Mononuclear cell (primary cell): ENCODE data around the gene COA5. TPM values are rescaled to one million over a fixed set of nuclear protein-coding genes. Genes with fewer than 3 reads are reported as not detected.

Experiments
- H3K27me3 ChIP-seq: 2 replicates; pipeline ENCODE4 v1.6.0; 2011; ENCODE audit warnings: low read length, control low read depth; ENCODE audit not compliant: insufficient read depth
- H3K4me1 ChIP-seq: 2 replicates; pipeline ENCODE4 v1.5.1; 2011; ENCODE audit warnings: mild to moderate bottlenecking, low read length, control low read depth; ENCODE audit not compliant: insufficient read depth
- H3K4me3 ChIP-seq: 2 replicates; pipeline ENCODE4 v1.5.1; 2011; ENCODE audit warnings: mild to moderate bottlenecking, low read length, moderate library complexity
- H3K9me3 ChIP-seq: 2 replicates; pipeline ENCODE4 v1.5.1; 2011; ENCODE audit warnings: low read depth, mild to moderate bottlenecking, control low read depth, low read length
- total RNA-seq: library from RNA; depleted of rRNA; stranded (reverse); fragments of >200 nt; gene quantifications from one replicate; pipeline ENCODE4 v1.2.3, GENCODE V29; 2012

Gene COA5
- total RNA-seq, 1 donor, result 18.6 TPM

- Histone ChIP-seq H3K9me3 (no peaks in the 10 kb centered on the region), H3K4me1 (no peaks in the 10 kb centered on the region), H3K27me3 (no peaks in the 10 kb centered on the region), H3K4me3 (no peak overlapping the region)
Measured at GRCh38 chr2:98570356-98570755, 38.0 kb downstream of the COA5 start.

DNA sequence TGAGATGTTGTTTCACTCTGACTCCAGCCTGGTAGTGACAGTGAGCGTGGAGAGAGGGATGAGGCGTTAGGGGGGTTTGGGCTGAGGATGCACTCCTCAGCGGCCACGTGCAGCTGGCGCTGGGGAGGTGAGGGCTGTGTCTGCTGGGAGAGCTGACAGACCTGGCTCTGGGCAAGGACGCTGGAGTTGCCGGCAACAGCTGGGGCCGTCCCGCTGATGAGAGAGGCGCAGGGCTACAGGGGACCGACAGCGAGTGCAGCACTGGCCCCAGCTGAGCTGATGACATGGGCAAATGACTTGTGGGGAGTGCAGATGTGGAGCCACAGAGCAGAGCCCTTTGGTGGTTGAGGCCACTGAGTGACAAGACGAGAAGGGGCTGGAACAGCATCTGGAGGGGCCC is 38.4 kb downstream of the COA5 start:
- no peaks in the 10 kb centered on the region for H3K4me1 ChIP-seq
- no peaks in the 10 kb centered on the region for H3K27me3 ChIP-seq
- no peaks in the 10 kb centered on the region for H3K9me3 ChIP-seq
- no peak overlapping the region for H3K4me3 ChIP-seq

- Histone ChIP-seq H3K4me1 (no peaks in the 10 kb centered on the region), H3K4me3 (no peak overlapping the region), H3K27me3 (no peaks in the 10 kb centered on the region), H3K9me3 (no peaks in the 10 kb centered on the region)
Measured at GRCh38 chr2:98569197-98569793, 39.0 kb downstream of the COA5 start.

- Histone ChIP-seq H3K27me3 (no peaks in the 10 kb centered on the region), H3K4me3 (no peak overlapping the region), H3K9me3 (no peaks in the 10 kb centered on the region), H3K4me1 (no peaks in the 10 kb centered on the region)
Measured at GRCh38 chr2:98568161-98568956, 40.0 kb downstream of the COA5 start.

DNA sequence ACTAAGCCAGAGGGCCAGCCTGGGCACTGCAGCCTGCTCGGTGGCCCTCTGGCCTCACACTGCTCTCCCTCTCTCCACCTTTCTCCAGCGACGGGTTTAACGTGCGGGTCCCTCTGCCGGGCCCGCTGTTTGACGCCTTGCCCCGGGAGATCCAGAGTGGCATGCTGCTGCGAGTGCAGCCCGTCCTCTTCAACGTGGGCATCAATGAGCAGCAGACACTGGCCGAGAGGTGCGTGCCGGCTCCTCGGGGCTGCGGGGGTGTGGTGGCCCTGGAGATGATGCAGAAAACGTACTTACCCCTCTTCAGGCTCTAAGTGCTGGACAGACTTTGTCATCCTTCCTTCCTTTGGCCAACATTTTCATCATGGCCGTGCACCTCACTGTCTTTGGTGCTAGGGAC is 42.4 kb downstream of the COA5 start:
- Histone ChIP-seq H3K27me3 (no peaks in the 10 kb centered on the region), H3K9me3 (no peaks in the 10 kb centered on the region), H3K4me1 (no peaks in the 10 kb centered on the region), H3K4me3 (no peak overlapping the region)

DNA sequence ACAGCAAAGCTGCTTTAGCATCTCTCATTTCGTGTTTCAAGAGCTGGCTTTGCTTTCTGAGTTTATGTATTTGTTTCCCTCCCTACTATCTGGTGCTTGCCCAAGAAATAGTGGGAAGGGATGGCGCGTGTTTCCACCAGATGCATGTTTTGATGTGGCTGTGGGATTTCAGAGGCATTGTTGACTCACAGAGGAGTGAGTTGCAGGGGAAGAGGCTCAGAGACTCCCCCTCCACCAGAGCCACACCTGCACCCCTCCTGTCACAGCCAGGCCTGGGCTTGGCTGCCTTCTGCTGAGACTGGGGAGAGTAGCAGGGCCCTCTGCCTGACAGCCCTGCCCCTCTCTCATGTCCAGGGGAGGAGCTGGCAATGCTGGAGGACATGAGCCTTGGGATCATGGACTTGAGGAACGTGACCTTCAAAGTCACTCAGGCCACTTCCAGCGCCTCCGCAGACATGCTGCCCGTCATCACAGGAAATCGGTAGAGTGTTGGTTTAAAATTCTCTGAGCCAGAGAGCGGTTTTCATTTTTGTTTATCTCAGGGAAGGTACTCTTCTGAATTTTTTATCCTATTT is 42.9 kb downstream of the COA5 start:
- H3K27me3 ChIP-seq, result no peaks in the 10 kb centered on the region
- H3K9me3 ChIP-seq, result no peaks in the 10 kb centered on the region
- H3K4me3 ChIP-seq, result no peak overlapping the region
- H3K4me1 ChIP-seq, result no peaks in the 10 kb centered on the region

DNA sequence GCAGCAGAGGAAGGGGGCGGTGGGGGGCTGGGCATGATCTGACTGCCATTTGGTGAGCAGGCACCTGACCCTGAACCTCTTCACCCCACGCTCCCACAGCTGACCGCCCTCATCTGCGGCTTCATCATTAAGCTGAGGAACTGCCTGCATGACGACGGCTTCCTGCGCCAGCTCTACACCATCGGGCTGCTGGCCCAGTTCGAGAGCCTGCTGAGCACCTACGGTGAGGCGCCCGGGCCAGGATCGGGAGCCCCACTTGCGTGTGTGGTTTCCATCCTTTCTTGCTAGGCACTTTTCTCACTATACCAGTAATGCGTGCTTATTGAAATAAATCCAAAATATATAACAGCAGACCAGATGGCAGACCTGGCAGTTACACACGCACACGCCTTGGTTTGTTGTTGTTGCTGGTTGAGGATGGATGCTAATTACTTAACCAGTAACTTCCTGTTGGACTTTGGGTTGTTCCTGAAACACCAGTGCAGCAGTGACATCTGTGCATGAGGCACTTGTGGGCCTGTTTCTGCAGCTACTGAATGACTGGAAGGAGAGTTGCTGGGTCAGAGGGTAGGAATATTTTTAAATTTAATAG is 43.7 kb downstream of the COA5 start:
- Histone ChIP-seq H3K4me1 (peaks cover 2% of the 10 kb centered on the region), H3K9me3 (no peaks in the 10 kb centered on the region), H3K4me3 (no peak overlapping the region), H3K27me3 (no peaks in the 10 kb centered on the region)

DNA sequence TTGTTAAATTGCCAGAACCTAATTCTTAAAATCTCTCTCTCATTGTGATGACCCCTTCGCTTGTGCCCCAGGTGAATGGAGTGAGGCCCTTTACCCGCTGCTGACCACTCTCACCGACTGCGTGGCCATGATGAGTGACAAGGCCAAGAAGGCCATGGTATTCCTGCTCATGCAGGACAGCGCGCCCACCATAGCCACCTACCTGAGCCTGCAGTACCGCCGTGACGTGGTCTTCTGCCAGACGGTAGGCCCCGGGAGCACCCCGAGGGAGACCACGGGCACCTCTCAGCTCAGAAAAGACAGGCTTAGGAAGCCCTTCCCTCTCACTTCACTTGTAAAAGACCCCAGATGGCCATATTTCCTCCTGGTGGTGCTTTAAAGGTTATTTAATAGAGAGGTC is 44.9 kb downstream of the COA5 start:
- H3K4me3 ChIP-seq, result no peak overlapping the region
- no peaks in the 10 kb centered on the region for H3K9me3 ChIP-seq
- no peaks in the 10 kb centered on the region for H3K27me3 ChIP-seq
- peaks cover 9% of the 10 kb centered on the region for H3K4me1 ChIP-seq

DNA sequence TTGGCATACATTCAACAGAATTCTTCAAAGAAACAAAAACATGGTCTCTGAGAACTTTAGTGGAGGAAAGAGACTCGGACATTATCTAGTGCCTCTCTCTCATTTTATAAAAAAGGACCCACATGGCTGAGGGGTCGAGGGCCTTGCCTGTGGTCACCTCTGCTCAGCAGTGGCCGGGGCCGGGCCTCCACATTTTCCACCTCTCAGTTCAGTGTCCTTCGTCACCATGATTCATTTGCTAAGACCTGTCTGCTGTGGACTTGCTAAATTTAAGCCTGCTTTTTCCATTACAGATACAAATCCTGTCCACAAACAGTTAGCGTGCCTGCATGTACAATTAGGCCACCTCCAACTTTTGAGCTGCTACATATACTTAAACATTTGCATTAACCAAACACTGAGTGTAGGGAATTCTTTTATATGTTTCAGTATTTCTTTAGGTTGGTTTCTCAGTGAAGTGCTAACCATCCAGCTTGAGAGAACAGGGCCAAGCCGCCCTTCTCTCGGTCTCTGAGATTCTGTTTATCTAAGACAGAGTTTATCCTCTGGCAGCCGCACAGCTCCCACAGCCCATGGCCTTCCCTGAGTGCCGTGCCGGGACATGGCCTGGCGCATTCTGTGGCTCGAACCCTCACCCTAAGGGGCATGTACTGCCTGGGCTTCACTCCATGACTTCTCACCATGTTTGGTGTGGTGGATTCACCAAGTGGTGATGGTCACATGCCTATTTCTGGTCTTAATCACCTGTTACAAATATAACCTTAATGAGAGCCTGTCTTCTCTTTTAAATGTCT is 46.2 kb downstream of the COA5 start:
- H3K4me1 ChIP-seq, result peaks cover 9% of the 10 kb centered on the region
- no peak overlapping the region for H3K4me3 ChIP-seq
- H3K9me3 ChIP-seq, result no peaks in the 10 kb centered on the region
- no peaks in the 10 kb centered on the region for H3K27me3 ChIP-seq

DNA sequence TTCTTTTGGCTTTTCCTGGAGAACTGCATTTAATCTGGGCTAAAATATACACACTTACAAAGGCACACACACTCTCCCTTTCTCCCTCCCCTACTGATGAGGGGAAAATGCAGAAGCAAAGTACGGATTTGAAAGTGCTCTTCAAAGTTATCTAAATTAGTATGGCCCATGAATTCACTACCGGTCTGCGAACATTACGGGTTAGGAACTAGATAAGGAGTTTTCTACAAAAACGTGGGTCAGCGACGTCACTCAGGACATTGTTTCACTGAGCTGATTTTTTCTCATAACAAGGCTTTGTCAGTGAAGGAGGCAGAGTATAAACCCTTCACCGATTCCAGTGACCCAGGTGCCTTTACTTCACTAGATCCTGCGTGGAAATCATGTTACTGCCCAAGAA is 47.3 kb downstream of the COA5 start:
- Histone ChIP-seq H3K4me3 (no peak overlapping the region), H3K9me3 (no peaks in the 10 kb centered on the region), H3K27me3 (no peaks in the 10 kb centered on the region), H3K4me1 (peaks cover 16% of the 10 kb centered on the region)

DNA sequence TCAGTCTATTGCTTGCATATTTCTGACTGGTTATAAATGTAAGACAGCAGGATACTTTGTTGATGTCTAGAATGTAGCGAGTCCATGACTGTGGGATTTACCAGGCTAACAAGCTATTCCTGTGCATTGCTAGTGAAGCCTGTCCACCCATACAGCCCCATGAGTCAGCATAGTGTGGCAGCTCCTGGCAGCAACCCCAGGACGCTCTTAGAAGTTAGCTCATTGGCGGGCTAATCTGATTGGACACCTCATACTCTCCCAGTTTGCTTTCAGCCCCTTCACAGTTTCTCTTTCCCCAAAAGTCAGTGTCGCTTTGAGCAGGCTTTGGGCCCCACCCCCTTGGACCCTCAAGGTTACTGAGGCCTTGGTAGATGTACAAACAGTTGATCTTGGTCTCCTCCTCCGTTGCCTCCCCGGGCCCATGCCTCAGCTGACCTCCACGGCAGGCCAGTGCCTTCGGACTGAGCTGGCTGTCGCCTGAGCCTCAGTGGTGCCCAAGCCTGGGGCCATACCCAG is 48.0 kb downstream of the COA5 start:
- H3K27me3 ChIP-seq, result no peaks in the 10 kb centered on the region
- peaks cover 21% of the 10 kb centered on the region for H3K4me1 ChIP-seq
- H3K9me3 ChIP-seq, result no peaks in the 10 kb centered on the region
- no peak overlapping the region for H3K4me3 ChIP-seq

DNA sequence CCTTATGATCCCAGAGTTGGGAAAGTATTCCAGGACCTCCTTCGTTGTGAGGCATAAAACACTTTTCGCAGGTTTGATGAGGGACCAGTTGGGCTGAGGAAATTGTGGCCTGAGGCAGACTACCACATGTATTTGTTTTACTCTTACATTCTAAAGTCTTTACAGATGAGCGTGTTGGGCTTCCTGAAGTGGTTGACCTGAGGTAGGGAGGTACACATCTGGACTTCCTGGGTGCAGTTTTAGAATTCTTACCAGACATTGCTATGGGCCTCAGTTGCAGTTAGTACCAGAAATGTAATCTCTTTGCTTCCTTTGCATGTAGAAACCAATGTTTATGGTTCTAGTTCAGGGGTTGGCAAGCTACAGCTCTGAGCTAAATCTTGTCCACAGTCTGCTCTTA is 48.7 kb downstream of the COA5 start:
- no peak overlapping the region for H3K4me3 ChIP-seq
- H3K27me3 ChIP-seq, result no peaks in the 10 kb centered on the region
- H3K9me3 ChIP-seq, result no peaks in the 10 kb centered on the region
- peaks cover 21% of the 10 kb centered on the region for H3K4me1 ChIP-seq

DNA sequence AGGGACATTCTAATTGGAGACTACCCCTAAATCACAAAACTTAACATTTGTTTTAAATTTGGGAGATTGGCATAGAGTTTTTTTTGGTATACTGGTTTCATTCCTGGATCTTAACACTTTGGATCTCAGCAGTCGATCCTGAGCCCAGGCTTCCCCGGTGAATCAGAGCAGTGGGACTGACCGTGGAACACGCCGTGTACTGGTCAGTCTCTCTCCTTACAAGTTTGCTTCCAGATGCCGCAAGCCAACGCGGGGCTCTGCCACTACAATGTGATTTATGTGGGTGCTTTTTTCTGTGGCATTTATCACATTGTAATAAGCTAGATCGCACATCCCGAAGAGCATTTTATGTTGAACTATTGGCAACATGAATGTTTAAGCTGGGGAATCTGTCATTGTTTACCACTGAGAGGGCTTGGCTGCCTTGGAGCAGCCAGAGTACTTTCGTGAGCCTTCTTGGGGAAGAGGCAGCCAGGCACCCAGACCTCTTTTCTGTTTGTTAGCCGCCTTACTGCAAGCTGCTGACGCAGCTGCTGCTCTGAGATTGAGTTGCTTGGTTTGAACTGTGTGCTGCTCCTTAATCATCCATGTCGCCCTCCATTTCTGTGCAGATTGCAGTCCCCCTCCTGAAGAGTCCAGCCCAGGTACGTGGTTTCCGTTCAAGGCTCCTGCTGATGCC is 49.3 kb downstream of the COA5 start:
- Histone ChIP-seq H3K9me3 (no peaks in the 10 kb centered on the region), H3K27me3 (no peaks in the 10 kb centered on the region), H3K4me1 (peaks cover 21% of the 10 kb centered on the region), H3K4me3 (no peak overlapping the region)

DNA sequence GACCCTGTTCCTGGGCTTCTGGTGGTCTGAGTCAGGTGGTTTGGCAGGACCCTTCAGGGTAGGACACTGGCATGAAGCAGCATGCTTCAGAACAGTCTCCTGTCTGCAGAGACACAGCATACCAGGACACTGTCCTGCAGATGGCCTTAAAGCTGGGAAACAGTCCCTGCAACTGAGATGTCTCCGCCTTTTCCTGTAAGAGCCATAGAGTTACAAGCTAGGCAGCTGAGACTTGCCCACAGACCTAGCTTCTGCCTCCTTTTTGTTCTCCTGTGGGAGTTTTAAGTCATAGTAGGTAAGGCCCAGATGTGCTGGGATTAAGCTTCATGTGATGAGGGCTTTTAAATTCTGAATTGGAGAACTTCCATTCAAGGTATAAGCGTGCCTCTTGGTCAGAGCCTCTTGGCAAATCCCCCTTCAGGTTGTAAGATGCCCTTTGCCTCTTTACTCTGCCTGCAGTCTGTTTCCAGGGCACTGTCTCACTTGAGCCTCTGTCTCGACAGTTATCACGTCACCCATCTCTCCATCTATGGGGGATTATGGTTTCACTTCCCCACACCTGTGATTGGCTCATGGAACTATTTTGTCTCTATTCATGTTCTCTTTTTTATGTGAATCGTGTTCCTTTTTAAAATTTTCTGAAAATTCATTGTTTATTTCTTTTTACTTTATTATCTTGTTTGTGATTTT is 51.8 kb downstream of the COA5 start:
- Histone ChIP-seq H3K9me3 (no peaks in the 10 kb centered on the region), H3K27me3 (no peaks in the 10 kb centered on the region), H3K4me3 (no peak overlapping the region), H3K4me1 (peaks cover 22% of the 10 kb centered on the region)
